SK-N-MC (cell line): ENCODE measurements around the gene EFCAB11.

Experiments used
- EZH2 ChIP-seq: fragments of 200-600 bp; sonication (generic); IDR thresholded peaks from one replicate; pipeline ENCODE4 v1.6.1; 2017; ENCODE audit warnings: antibody characterized with exemption
- FOXP2 ChIP-seq: optimal IDR thresholded peaks from 2 replicates; pipeline ENCODE3; 2011; ENCODE audit warnings: mild to moderate bottlenecking, moderate library complexity; ENCODE audit not compliant: insufficient read depth; ENCODE audit errors: extremely low read length, control extremely low read depth
- POLR2AphosphoS5 ChIP-seq: IDR thresholded peaks from 2 replicates; pipeline ENCODE4 v1.6.1; 2012; ENCODE audit warnings: mild to moderate bottlenecking, low read depth, low read length, borderline replicate concordance

- no peak for TF ChIP-seq POLR2AphosphoS5
- TF ChIP-seq EZH2: no peak
- no peak for TF ChIP-seq FOXP2
Observed at GRCh38 chr14:89881839-89882238, 72.7 kb downstream of the EFCAB11 start.
